Thymus (tissue), 11 donors: ENCODE data around the gene ST6GALNAC6. TPM values are rescaled to one million over a fixed set of nuclear protein-coding genes. Genes with fewer than 3 reads are reported as not detected.

Experiments
- DNase-seq, 9 donors: peaks; one replicate each; pipeline ENCODE4 v3.0.0-alpha.2; 2013; ENCODE audit warnings: low spot score in 9 of 9, low read depth in 6 of 9, missing footprints in 1 of 9
- H3K27ac ChIP-seq, 2 donors: one replicate each; pipeline ENCODE4 v1.5.1; 2013; ENCODE audit warnings: control low read depth in 1 of 2, low read depth in 1 of 2, low read length in 1 of 2, mild to moderate bottlenecking in 1 of 2, moderate library complexity in 1 of 2
- H3K27me3 ChIP-seq, 2 donors: one replicate each; pipeline ENCODE4 v1.5.1; 2013; ENCODE audit warnings: low read length in 1 of 2; ENCODE audit not compliant: control insufficient read depth in 2 of 2, insufficient read depth in 1 of 2
- H3K36me3 ChIP-seq, 2 donors: one replicate each; pipeline ENCODE4 v1.5.1; 2013; ENCODE audit warnings: low read length in 1 of 2, mild to moderate bottlenecking in 1 of 2, moderate library complexity in 1 of 2; ENCODE audit not compliant: control insufficient read depth in 2 of 2, insufficient read depth in 2 of 2
- H3K4me1 ChIP-seq, 2 donors: one replicate each; pipeline ENCODE4 v1.5.1; 2013; ENCODE audit warnings: low read length in 2 of 2; ENCODE audit not compliant: control insufficient read depth in 2 of 2, insufficient read depth in 2 of 2
- H3K4me3 ChIP-seq, 2 donors: one replicate each; pipeline ENCODE4 v1.5.1; 2013; ENCODE audit warnings: low read length in 2 of 2, control low read depth in 1 of 2, mild to moderate bottlenecking in 1 of 2
- H3K9me3 ChIP-seq, 2 donors: one replicate each; pipeline ENCODE4 v1.5.1; 2013; ENCODE audit warnings: low read length in 1 of 2, mild to moderate bottlenecking in 1 of 2; ENCODE audit not compliant: control insufficient read depth in 2 of 2, insufficient read depth in 1 of 2
- WGBS: extraction: QIAGEN DNeasy Blood & Tissue Kit; methylation state at CpG from one replicate; pipeline ENCODE4 v1.1.7; 2013; 5-methylcytosine and 5-hydroxymethylcytosine counted together
- polyA plus RNA-seq: library from polyadenylated mRNA; stranded (reverse); fragments of 200-250 nt; gene quantifications from one replicate; pipeline ENCODE4 v1.2.3, GENCODE V29; 2013
- total RNA-seq: library from RNA; stranded (reverse); fragments of 120-200 nt; gene quantifications from one replicate; pipeline ENCODE4 v1.2.4, GENCODE V29; 2013
- donor health status: healthy.

Gene ST6GALNAC6
- total and polyA plus RNA-seq, 2 donors: 16.2 to 42.8 TPM

DNA sequence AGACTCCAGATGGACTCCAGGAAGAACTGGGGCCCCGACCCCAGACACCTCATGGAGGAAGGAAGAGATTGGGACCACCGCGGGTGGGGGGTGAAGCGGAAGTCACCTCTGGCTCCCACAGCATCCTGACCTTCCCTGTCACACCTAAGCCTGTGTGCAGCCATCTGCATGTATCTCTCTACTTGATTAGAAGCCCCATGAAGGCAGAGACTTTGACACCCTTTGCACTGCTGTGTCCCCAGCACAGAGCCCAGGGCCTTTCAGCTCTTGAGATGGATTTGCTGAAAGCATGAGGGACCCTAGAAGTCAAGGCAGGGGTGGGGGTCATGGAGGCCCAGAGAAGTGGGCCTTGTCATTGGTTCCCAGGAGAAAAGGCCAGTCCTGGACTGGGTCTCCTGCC lies 42.1 kb downstream of the ST6GALNAC6 start:
- H3K4me3 ChIP-seq: no peak overlapping the region
- H3K36me3 ChIP-seq: peaks cover 0 to 4% of the 10 kb centered on the region in 2 donors
- 55% methylated on average over 4 of the region's 4 CpGs for WGBS
- DNase-seq: no peak
- H3K9me3 ChIP-seq: no peaks in the 10 kb centered on the region
- H3K4me1 ChIP-seq: peaks cover 19 to 42% of the 10 kb centered on the region in 2 donors
- H3K27ac ChIP-seq: no peak overlapping the region
- no peaks in the 10 kb centered on the region for H3K27me3 ChIP-seq

- 95% methylated on average over 8 of the region's 8 CpGs for WGBS
- DNase-seq: no peak
- H3K27ac ChIP-seq: no peak overlapping the region
- H3K9me3 ChIP-seq: no peaks in the 10 kb centered on the region
- H3K27me3 ChIP-seq: no peaks in the 10 kb centered on the region
- peaks cover 15 to 37% of the 10 kb centered on the region in 2 donors for H3K4me1 ChIP-seq
- peaks cover 0 to 4% of the 10 kb centered on the region in 2 donors for H3K36me3 ChIP-seq
- H3K4me3 ChIP-seq: no peak overlapping the region
These were observed 42.7 kb downstream of the ST6GALNAC6 start for GRCh38 chr9:127856729-127857116.

GRCh38 chr9:127856094-127856728 lies 43.2 kb downstream of the ST6GALNAC6 start:
- 87% methylated on average over 11 of the region's 11 CpGs for WGBS
- Histone ChIP-seq H3K36me3 (peaks cover 0 to 4% of the 10 kb centered on the region in 2 donors), H3K4me3 (no peak overlapping the region), H3K27me3 (no peaks in the 10 kb centered on the region), H3K4me1 (peaks cover 13 to 32% of the 10 kb centered on the region in 2 donors), H3K9me3 (no peaks in the 10 kb centered on the region), H3K27ac (no peak overlapping the region)
- no peak for DNase-seq

DNA sequence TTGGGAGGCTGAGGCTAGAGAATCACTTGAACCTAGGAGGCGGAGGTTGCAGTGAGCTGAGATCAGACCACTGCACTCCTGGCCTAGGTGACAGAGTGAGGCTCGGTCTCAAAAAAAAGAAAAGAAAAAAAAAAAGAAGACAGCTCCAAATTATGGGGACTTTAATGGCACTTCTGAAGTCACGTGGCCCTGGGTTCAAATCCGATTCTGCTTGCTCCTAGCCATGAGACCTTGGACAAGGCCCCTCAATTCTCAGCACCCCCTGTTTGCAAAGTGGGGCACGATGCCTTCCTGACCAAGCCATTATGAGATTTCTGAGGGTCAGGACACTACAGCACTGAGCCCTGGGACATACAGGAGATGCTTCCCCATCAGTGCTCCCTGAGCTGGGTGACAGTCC lies 43.9 kb downstream of the ST6GALNAC6 start:
- no peak overlapping the region for H3K4me3 ChIP-seq
- DNase-seq: no peak
- peaks cover 13 to 32% of the 10 kb centered on the region in 2 donors for H3K4me1 ChIP-seq
- peaks cover 0 to 4% of the 10 kb centered on the region in 2 donors for H3K36me3 ChIP-seq
- 95% methylated on average over 5 of the region's 5 CpGs for WGBS
- no peak overlapping the region for H3K27ac ChIP-seq
- no peaks in the 10 kb centered on the region for H3K27me3 ChIP-seq
- H3K9me3 ChIP-seq: peaks cover under 1 to 1% of the 10 kb centered on the region in 2 donors

DNA sequence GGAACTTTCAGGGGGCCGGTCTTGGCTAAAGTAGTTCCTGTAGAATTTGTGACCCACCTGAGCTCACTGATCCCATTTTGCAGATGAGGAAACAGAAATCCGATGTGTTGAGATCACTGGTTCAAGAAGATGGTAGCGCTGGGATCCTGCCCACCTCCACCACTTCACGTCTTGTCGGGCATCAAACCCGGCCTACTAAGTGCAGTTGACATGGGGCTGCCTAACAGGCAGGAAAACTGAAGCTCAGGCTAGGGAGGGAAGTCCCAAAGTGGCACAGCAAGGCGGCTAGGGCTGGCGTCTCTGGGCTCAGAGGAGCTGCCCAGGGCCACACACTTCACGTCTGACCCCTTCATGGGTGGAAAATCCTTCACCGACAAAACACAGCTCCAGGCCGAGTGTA lies 44.4 kb downstream of the ST6GALNAC6 start:
- no peak for DNase-seq
- 83% methylated on average over 11 of the region's 11 CpGs for WGBS
- no peaks in the 10 kb centered on the region for H3K27me3 ChIP-seq
- peaks cover 2 to 7% of the 10 kb centered on the region in 2 donors for H3K9me3 ChIP-seq
- peaks cover 13 to 32% of the 10 kb centered on the region in 2 donors for H3K4me1 ChIP-seq
- no peak overlapping the region for H3K27ac ChIP-seq
- peaks cover 0 to 4% of the 10 kb centered on the region in 2 donors for H3K36me3 ChIP-seq
- H3K4me3 ChIP-seq: peak overlapping the region in 1 of 2 donors; percentile 57

DNA sequence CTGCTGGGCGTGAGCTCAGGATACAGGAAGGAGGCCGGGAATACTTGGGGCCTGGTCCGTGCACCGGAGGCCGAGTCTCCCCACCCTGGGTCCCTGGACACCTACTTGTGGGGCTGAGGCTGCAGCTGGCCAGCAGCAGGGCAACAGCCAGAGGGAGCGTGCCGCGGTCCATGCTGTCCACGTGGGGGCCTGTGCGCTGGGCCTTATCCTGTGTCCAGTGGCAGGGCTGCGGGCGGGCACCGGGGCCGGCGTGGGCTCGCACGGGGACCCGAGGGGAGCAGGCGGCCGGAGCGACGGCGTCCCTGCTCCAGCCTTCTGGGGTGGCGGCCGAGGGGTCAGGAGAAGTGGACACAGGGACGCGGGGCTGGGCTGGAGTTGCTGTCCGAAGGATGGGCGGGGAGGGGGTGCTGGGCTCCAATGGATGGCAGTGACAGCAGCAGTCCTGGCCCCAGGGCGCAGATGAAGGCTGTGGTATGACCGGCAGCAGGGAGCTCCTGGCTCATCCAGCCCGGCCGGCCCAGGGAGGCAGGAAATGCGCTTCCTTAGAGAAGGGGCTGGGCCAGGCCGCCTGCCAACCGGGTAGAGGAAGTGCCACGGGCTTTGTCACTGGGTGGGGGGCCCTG lies 45.1 kb downstream of the ST6GALNAC6 start, which contains the start of gene ENG:
TSS of gene ENG (minus strand) at position 475 of the 623 bp plus-strand sequence. CDS start at position 172, 303 bp downstream.
- peaks cover 0 to 4% of the 10 kb centered on the region in 2 donors for H3K36me3 ChIP-seq
- peak in 1 of 9 donors; percentile 35 for DNase-seq
- H3K9me3 ChIP-seq: peaks cover 4 to 13% of the 10 kb centered on the region in 2 donors
- WGBS: 5% methylated on average over 37 of the region's 37 CpGs
- peak within 1 kb of the TSS in 1 of 2 donors; percentile 69 for H3K27ac ChIP-seq
- peaks cover 13 to 32% of the 10 kb centered on the region in 2 donors for H3K4me1 ChIP-seq
- no peaks in the 10 kb centered on the region for H3K27me3 ChIP-seq
- H3K4me3 ChIP-seq: peak within 1 kb of the TSS; percentile 57

DNA sequence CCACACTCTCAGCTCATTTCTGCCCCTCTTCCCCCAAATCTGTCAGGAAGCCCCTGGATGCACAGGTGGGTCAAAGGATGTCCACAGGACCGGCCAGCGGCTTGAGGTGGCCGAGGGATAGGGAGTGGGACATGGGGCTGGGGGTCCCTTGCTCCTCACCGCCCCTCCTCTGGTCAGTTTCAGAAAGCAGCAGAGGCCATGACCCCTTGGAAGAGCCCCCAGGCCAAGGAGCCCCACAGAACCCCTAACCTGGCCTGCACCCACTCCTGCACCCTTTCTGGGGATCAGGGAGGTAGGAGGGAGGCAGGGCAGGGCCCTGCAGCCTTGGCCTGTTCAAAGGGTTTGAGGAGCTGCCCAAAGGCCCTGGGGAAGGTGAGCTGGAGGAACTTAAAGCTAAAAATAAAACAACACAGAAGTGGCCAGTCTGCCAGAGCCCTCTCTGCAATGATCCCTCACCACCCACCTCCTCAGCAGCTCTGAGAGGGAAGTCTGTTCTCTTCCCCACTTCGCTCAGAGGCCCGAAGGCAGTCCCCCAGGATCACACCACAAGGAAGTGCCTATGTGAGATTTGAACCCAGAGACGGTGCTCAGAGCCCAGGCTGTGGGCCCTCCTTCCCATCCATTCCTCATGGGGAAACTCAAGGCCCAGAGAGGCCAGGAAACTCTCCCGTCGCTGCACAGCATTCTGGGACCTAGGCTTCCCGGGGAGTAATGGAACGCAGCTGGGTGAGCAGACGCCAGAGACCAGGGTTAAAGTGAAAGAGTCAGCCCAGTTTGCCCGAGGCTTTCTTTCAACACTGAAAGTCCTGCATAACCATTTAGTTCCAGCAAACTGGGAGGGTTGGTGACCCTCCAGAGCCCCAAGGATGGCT lies 45.9 kb downstream of the ST6GALNAC6 start:
- DNase-seq: peak in 1 of 9 donors; percentile 24
- Histone ChIP-seq H3K27me3 (no peaks in the 10 kb centered on the region), H3K27ac (peak overlapping the region in 1 of 2 donors; percentile 64), H3K4me3 (peak overlapping the region; percentile 57), H3K36me3 (peaks cover 0 to 4% of the 10 kb centered on the region in 2 donors), H3K4me1 (peaks cover 13 to 29% of the 10 kb centered on the region in 2 donors), H3K9me3 (peaks cover 6 to 19% of the 10 kb centered on the region in 2 donors)
- WGBS: 33% methylated on average over 13 of the region's 13 CpGs

GRCh38 chr9:127852829-127853228 lies 46.6 kb downstream of the ST6GALNAC6 start:
- no peak for DNase-seq
- Histone ChIP-seq H3K9me3 (peaks cover 6 to 21% of the 10 kb centered on the region in 2 donors), H3K36me3 (peaks cover 0 to 4% of the 10 kb centered on the region in 2 donors), H3K27ac (no peak overlapping the region), H3K27me3 (no peaks in the 10 kb centered on the region), H3K4me1 (peaks cover 13 to 25% of the 10 kb centered on the region in 2 donors), H3K4me3 (peak overlapping the region in 1 of 2 donors; percentile 57)
- 91% methylated on average over 9 of the region's 9 CpGs for WGBS
